Measurements from ENCODE around the gene NLRP3.
A peak's percentile ranks its signal among the peaks of the same experiment; 100 is the strongest.
"Not testable (repeated sequence)": the region's sequence is repeated elsewhere in the genome, so short reads cannot be mapped to it uniquely, and the experiment has no call there.

NLRP3 gene

GRCh38 chr1:247415423-247416361 is at the start of gene NLRP3:
TSS of gene NLRP3 (plus strand) at chr1:247416173. CDS start at chr1:247418801, 2,628 bp downstream.
- peak; percentile 14 to 29 for DNase-seq (ENCODE audit: low spot score in 2 of 2)
- H3K4me3 Mint-ChIP-seq: peak within 1 kb of the TSS; percentile 84
- peaks cover 23% of the 10 kb centered on the region for H3K4me1 Mint-ChIP-seq
- H3K27ac Mint-ChIP-seq: peak within 1 kb of the TSS; percentile 84
- peaks cover 2% of the 10 kb centered on the region for H3K27me3 Mint-ChIP-seq
- peak; percentile 87 for ATAC-seq (ENCODE audit: low read depth)
- H3K36me3 Mint-ChIP-seq: no peaks in the 10 kb centered on the region
- no peaks in the 10 kb centered on the region for H3K9me3 Mint-ChIP-seq

GRCh38 chr1:247366345-247366744 is 49.6 kb upstream of the NLRP3 start:
- H3K4me3 Mint-ChIP-seq; H3K27ac Mint-ChIP-seq; DNase-seq (ENCODE audit: low spot score in 2 of 2); H3K4me1 Mint-ChIP-seq; ATAC-seq (ENCODE audit: low read depth); H3K9me3 Mint-ChIP-seq; H3K36me3 Mint-ChIP-seq: not testable (repeated sequence)
- peaks cover 11% of the 10 kb centered on the region for H3K27me3 Mint-ChIP-seq

- peaks cover 3% of the 10 kb centered on the region for H3K9me3 Mint-ChIP-seq
- no peak overlapping the region for H3K4me3 Mint-ChIP-seq
- H3K36me3 Mint-ChIP-seq: peaks cover 3% of the 10 kb centered on the region
- ATAC-seq (ENCODE audit: low read depth) (no peak), DNase-seq (ENCODE audit: low spot score in 2 of 2) (no peak)
- no peak overlapping the region for H3K27ac Mint-ChIP-seq
- H3K4me1 Mint-ChIP-seq: no peaks in the 10 kb centered on the region
- peaks cover 11% of the 10 kb centered on the region for H3K27me3 Mint-ChIP-seq
These were observed 48.9 kb upstream of the NLRP3 start for GRCh38 chr1:247366926-247367645.

- Mint-ChIP-seq H3K4me3 (no peak overlapping the region), H3K9me3 (peaks cover 3% of the 10 kb centered on the region), H3K27me3 (peaks cover 13% of the 10 kb centered on the region), H3K36me3 (peaks cover 3% of the 10 kb centered on the region), H3K4me1 (peaks cover 3% of the 10 kb centered on the region), H3K27ac (no peak overlapping the region)
- ATAC-seq (ENCODE audit: low read depth) (no peak), DNase-seq (ENCODE audit: low spot score in 2 of 2) (no peak)
These were observed 48.1 kb upstream of the NLRP3 start for GRCh38 chr1:247367786-247368422.

GRCh38 chr1:247368490-247369145 is 47.4 kb upstream of the NLRP3 start:
- Mint-ChIP-seq H3K36me3 (peaks cover 3% of the 10 kb centered on the region), H3K27me3 (peaks cover 11% of the 10 kb centered on the region)
- ATAC-seq (ENCODE audit: low read depth): no peak

GRCh38 chr1:247370786-247371732 is 44.9 kb upstream of the NLRP3 start:
- no peaks in the 10 kb centered on the region for H3K9me3 Mint-ChIP-seq

More at GRCh38 chr1:247368490-247369145, 47.4 kb upstream of the NLRP3 start:
- Mint-ChIP-seq H3K9me3 (peaks cover 3% of the 10 kb centered on the region), H3K4me1 (peaks cover 3% of the 10 kb centered on the region), H3K4me3 (no peak overlapping the region), H3K27ac (no peak overlapping the region)
- no peak for DNase-seq (ENCODE audit: low spot score in 2 of 2)

GRCh38 chr1:247371801-247372259 is 44.1 kb upstream of the NLRP3 start:
- DNase-seq (ENCODE audit: low spot score in 2 of 2) (no peak), ATAC-seq (ENCODE audit: low read depth) (no peak)
- Mint-ChIP-seq H3K36me3 (no peaks in the 10 kb centered on the region), H3K27me3 (peaks cover 11% of the 10 kb centered on the region), H3K9me3 (no peaks in the 10 kb centered on the region), H3K4me3 (no peak overlapping the region), H3K27ac (no peak overlapping the region), H3K4me1 (peaks cover 6% of the 10 kb centered on the region)

More at GRCh38 chr1:247370786-247371732, 44.9 kb upstream of the NLRP3 start:
- H3K27me3 Mint-ChIP-seq: peaks cover 11% of the 10 kb centered on the region
- H3K27ac Mint-ChIP-seq: no peak overlapping the region
- H3K4me3 Mint-ChIP-seq: no peak overlapping the region
- H3K36me3 Mint-ChIP-seq: peaks cover under 1% of the 10 kb centered on the region
- H3K4me1 Mint-ChIP-seq: peaks cover 6% of the 10 kb centered on the region
- ATAC-seq (ENCODE audit: low read depth): no peak
- no peak for DNase-seq (ENCODE audit: low spot score in 2 of 2)

- H3K27ac Mint-ChIP-seq: no peak overlapping the region
- DNase-seq (ENCODE audit: low spot score in 2 of 2) (peak; percentile 56 to 66), ATAC-seq (ENCODE audit: low read depth) (peak; percentile 90)
- peaks cover 6% of the 10 kb centered on the region for H3K4me1 Mint-ChIP-seq
- H3K27me3 Mint-ChIP-seq: peaks cover 13% of the 10 kb centered on the region
- H3K36me3 Mint-ChIP-seq: no peaks in the 10 kb centered on the region
- H3K4me3 Mint-ChIP-seq: peak overlapping the region; percentile 68
- no peaks in the 10 kb centered on the region for H3K9me3 Mint-ChIP-seq
These were observed 42.2 kb upstream of the NLRP3 start for GRCh38 chr1:247373721-247374141.

- ATAC-seq (ENCODE audit: low read depth); H3K9me3 Mint-ChIP-seq; H3K27ac Mint-ChIP-seq; H3K4me3 Mint-ChIP-seq; H3K36me3 Mint-ChIP-seq; DNase-seq (ENCODE audit: low spot score in 2 of 2); H3K4me1 Mint-ChIP-seq: not testable (repeated sequence)
- H3K27me3 Mint-ChIP-seq: peaks cover 14% of the 10 kb centered on the region
These were observed 41.2 kb upstream of the NLRP3 start for GRCh38 chr1:247374651-247375334.

GRCh38 chr1:247375747-247376146 is 40.2 kb upstream of the NLRP3 start:
- H3K4me1 Mint-ChIP-seq: peaks cover 6% of the 10 kb centered on the region
- no peak overlapping the region for H3K4me3 Mint-ChIP-seq
- H3K27ac Mint-ChIP-seq: no peak overlapping the region
- ATAC-seq (ENCODE audit: low read depth): no peak
- no peaks in the 10 kb centered on the region for H3K36me3 Mint-ChIP-seq
- H3K9me3 Mint-ChIP-seq: peaks cover 3% of the 10 kb centered on the region
- no peak for DNase-seq (ENCODE audit: low spot score in 2 of 2)
- H3K27me3 Mint-ChIP-seq: peaks cover 19% of the 10 kb centered on the region

- no peaks in the 10 kb centered on the region for H3K36me3 Mint-ChIP-seq
- ATAC-seq (ENCODE audit: low read depth): no peak
These were observed 39.3 kb upstream of the NLRP3 start for GRCh38 chr1:247376659-247377058.

GRCh38 chr1:247377656-247378055 is 38.3 kb upstream of the NLRP3 start:
- not testable (repeated sequence) for H3K4me1 Mint-ChIP-seq; H3K4me3 Mint-ChIP-seq; ATAC-seq (ENCODE audit: low read depth); H3K36me3 Mint-ChIP-seq; H3K27ac Mint-ChIP-seq; H3K9me3 Mint-ChIP-seq; DNase-seq (ENCODE audit: low spot score in 2 of 2)
- peaks cover 15% of the 10 kb centered on the region for H3K27me3 Mint-ChIP-seq

More at GRCh38 chr1:247376659-247377058, 39.3 kb upstream of the NLRP3 start:
- H3K27me3 Mint-ChIP-seq: peaks cover 16% of the 10 kb centered on the region
- H3K27ac Mint-ChIP-seq: no peak overlapping the region
- DNase-seq (ENCODE audit: low spot score in 2 of 2): no peak
- H3K4me1 Mint-ChIP-seq: peaks cover 6% of the 10 kb centered on the region
- H3K9me3 Mint-ChIP-seq: peaks cover 3% of the 10 kb centered on the region
- H3K4me3 Mint-ChIP-seq: no peak overlapping the region
